Spleen (tissue), 7 donors: ENCODE measurements around the gene PKHD1.

Experiments
- CTCF ChIP-seq, 11 experiments: fragments of 200-600 bp in 7 of 11; fragments of 450-650 bp in 4 of 11; sonication (generic) in 4 of 11; IDR thresholded peaks in 8 of 11; conservative IDR thresholded peaks in 3 of 11; 1 replicate in 7 of 11; 2 replicates in 4 of 11; pipeline versions ENCODE4 v1.4.0 to v1.8.0; 2016 to 2021; ENCODE audit warnings: antibody characterized with exemption in 11 of 11, inconsistent platforms in 4 of 11, mild to moderate bottlenecking in 1 of 11
- POLR2A ChIP-seq, 3 donors: fragments of 450-650 bp; IDR thresholded peaks; one replicate each; pipeline ENCODE4 v1.5.1; 2017; ENCODE audit warnings: antibody characterized with exemption in 3 of 3, mild to moderate bottlenecking in 1 of 3
- POLR2AphosphoS5 ChIP-seq, 3 donors: sonication (generic); formaldehyde crosslinking; IDR thresholded peaks; one replicate each; pipeline ENCODE4 v1.5.1; 2017; ENCODE audit warnings: antibody characterized with exemption in 3 of 3
- donor health status: DM: no; HTN: no; CAD: no; lungs with moderate emphysema.
- donor health status: DM: no; HTN: no; CAD: no.
- donor health status: DM: no; HTN: no; CAD: no.

DNA sequence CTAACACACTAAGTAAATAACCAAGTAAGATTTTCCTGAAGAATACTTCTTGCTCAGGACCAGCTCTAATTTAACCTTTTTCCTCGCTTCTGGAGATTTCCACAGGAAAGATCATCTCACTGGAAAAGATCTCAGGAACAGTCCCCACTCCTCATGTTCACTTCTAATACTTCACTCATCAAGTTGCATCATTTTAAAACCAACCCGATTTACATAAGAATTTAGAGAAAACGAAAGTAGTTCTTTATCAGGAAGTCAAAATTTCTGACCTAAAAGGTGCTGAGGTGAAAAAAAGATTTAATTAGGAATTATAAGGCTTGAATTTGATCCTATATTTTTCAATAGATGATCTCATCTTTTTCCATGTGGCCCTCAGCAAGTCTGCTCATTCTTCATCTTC is 46.6 kb upstream of the PKHD1 start:
- TF ChIP-seq POLR2AphosphoS5 (IDR thresholded peaks at IDR 0.05) (no peak), POLR2A (IDR thresholded peaks at IDR 0.05) (no peak), CTCF (IDR thresholded peaks at IDR 0.05 in 8 of 11, conservative IDR thresholded peaks at IDR 0.05 in 3 of 11) (no peak)
